ENCODE results near the gene ALG6.

The ALG6 gene
- total RNA-seq = 17.9 to 27.5 (median 21.9) reads per million in 4 experiments

DNA sequence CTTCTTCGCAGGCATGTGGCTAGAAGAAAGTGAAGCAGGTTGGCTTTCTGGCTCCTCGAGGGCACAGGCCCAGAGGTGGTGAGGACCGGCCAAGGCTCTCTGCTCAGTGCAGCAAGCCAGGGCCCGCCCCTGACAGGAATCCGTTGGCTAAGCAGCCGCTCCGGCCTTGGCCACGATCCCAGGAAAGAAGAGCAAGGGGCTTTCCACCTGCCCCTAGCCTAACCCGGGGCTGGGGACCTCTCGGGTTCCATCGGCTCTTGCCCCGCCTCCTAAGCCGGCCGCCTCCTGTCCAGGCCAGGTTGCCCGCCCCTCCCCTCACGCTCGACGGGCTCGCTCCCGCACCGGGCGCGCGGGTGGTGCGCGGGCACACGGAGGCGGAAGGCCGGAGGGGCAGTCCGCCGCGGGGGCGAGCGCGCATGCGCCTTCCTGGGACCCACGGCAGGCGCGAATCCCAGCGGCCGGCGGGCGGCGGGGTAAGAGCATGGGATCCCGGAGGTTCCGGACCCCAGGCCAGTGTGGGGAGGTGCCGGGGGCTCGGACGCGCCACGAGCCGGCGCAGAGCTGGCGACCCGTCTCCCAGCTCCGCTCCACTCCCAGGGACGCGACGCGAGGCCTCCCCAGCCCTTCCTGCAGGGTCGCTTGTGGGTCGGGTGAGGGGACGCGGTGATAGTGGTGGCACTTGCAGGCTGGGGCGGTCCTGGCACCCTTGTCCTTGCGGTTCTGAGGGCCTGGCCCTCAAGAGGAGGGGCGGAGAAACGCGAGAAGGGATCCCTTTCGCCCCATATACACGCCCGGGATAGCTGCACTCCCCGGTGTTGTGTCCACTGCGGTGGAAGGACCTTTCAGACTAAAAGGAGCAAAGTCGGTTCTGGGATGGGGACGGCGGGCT is at the start of gene ALG6:
TSS of gene ALG6 (plus strand) at position 413 of the 889 bp plus-strand sequence. CDS start 3,351 bp downstream, outside the sequence.
- peak; percentile 82 for DNase-seq

DNA sequence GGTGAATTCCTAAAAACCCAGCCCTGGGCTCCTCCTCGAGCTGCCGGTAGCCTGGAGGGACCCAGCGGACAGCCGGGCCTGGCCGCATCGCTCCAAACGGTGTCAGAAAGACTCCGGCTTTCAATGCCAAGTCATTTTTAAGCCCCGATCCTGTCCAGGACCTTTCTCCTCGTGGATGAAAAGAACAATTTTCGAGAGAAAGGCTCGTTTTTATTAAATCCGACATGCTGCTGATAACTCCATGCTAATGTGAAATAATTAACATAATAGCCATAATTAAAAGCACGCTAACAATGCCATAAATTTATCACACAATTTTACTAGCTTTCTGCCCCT is 49.6 kb upstream of the ALG6 start:
- no peak for DNase-seq

DNA sequence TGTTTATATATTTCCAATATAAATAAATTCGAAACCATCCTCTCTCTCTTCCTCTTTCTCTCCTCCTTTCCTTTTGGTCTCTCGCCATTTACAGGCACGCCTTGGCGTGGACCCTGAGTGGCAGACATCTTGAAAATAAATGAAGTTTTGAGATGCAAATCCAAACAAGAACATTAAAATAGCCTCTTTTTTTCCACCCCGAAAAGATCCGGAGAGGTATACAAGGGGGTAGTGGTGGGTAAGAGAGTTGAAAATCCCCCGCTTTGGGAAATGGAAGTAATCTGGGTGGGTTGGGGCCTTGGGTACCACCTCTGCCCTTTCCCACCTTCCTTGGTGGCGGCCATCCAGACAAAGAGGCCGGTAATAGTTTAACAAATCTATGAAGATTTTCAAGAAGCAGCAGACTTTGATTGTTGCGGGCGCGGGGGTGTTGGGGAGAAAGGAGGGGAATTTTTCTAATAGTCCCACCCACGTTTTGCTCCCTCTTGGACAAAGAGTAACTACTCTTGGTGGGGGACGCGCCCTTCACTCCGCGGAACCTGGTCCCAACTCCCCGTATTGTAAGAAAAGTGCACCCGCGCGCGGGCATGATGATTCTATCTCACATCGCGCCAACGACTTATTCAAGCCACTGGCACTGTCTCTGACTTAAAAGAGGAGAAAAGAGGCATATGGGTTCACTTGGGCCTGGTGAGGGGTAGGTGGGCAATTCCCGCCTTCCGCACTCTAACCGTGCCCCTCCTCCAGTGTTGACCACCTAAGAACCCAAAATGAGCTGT is 49.0 kb upstream of the ALG6 start:
- DNase-seq = no peak

DNA sequence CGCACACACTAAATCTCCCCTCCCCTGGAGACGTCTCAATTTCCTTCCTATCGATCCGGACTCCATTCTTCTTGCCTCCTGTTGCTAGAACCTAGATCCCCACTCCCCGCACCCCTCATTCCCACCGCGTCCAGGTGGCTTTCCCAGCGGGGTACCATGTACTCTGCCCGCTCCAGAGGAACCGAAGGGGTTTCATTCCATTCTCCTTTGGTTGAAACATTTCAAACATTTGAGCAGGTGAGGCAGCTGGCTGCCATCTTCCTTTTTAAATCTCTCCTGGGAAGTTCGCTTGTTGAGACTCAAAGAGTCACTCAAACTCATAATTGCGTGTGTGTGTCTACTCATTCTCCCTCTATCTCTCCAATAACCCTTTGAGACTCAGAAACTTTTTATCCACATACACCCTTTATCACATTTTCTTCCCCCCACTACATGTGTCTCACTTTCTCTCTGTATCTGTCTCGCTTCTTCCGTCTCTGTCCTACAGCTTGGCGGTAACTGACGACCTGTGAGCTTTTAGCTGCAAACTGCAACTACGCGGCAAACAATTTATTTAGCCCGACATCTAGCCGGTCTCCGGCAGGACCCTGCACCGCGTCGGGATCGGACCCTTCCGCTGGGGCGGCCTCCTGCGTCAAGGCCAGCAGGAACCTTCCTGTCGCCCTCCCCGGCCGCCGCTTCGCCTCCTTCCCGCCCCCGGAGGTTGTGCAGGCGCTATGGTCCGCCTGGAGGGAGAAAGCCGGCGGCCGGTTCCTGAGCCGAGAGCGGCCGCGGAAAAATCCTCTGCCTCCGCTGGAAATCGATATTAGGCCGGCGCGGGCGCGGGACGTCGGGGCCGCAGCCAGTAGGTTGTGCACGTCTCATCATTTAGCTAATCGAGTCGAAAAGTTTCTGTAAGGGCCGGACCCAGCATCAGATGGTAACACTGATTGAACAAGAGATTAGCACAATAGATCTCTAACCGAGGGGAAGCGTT is 48.1 kb upstream of the ALG6 start:
- no peak for DNase-seq

DNA sequence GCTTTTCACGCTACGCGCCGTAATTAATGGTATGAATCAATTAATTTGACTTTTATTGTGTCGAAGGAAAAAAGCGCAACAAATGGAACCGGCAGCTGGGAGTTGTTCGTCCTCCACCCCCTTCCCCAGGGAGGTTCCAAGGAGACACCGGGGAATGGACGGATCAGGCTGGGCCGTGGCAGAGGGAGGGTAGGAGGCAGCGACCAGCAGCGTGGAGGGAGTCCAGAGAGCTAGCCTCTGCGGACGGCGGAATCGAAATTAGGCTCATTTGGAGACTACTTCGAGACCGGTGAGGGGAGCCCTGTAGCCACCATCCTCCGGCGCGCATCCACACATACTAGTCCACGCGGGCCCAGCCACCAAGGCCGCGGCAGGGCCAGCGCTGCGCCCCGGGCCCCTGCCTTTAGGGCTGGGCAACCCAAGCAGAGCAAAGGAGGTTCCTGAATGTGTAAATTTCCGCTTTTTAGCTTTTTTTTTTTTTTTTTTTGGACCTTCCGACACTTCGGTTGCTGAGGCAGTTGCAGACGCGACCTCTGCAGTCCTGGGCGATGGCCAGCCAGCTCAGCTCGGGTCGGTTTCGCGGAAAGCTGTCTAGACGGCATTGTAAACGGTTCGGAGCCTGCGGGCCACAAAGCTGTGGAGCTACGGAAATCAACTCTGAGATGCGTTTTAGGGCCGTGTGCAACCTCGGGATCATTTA is 47.3 kb upstream of the ALG6 start:
- no peak for DNase-seq

DNA sequence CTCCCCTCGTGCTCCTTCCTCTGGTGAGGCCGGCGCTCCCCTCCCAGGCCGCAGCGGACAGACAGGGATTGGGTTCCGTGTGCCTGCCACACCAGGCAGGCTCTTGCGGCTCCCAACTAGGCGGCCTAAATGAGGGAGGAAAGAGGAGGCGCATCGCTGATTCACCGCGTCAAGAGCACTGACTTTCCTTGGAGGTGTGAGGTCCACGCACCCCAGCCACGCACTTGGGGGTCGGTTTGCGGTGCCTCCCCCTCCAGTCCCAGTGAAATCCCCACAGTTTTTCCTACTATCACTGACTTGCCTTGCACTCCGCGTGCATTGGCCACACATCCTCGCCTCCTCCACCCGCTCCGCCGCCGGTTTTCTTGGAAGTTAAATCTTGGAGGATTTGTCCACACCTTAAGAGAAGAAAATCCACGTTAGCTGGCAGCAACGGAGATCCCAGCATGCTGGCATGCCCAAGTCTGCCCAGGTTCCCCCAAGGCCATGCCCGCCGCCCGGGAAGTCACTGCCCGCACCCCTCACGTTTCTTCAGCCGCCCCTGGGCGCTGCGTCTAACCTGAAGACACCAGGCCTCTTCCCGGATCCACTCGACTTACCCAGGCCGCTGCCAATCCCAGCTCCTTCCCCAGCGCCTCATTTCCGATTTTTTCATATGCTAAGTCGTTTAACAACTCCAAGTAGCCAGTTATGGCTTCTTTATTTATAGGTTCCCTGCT is 46.2 kb upstream of the ALG6 start:
- no peak for DNase-seq

DNA sequence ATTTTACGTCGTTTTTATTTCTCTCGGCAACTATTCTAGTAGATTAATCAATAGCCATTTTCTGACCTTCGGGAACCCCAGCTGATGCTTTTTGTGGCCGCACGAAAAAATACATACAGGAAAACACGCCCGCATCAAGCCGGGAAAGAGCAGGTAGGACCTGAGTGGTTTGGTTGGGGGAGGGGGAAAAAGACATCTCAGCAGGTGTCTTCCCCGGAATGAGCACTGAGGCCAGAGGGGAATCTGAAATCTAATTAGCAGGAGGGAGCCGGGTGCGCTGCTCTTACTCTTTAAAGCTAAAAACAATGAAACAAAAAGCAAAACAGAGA is 45.7 kb upstream of the ALG6 start:
- DNase-seq = no peak

DNA sequence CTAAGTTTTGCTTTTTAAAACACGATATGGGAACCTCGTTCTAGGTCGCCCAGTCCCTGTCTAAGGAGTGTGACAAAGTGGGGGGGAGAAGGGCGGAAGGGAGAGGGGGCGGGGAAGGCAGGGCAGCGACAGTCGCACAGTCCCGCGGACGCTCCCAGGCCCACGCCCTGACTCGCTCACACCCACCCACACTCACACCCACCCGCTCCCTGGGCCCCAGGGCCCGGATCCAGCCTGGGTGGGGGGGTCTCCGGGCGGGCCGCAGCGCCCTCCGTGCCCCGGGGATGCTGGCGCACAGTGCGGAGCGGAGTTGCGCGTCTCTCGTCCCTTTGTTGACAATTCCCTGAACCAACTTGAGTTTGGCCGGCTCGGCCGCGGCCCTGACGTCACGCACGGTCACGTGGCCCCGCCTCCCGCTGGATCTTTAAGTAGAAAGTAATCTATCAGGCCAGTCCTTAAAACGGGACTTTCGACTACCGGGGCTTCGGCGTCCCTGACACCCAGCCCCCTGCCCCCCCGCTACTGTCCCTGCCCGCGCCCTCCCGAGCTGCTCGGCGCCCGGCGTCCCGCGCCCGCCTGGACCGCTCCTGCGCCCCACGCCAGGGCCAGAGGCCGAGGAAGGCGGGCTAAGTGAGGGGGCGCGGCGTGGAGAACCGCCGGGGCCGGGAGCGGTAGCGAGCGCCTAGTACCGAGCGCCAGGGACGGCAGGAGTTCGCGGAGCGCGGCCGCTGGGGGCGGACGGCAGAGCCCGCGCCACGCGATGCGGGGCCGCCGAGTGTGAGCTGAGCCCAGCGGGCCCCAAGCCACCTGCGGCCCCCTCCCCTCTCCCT is 45.1 kb upstream of the ALG6 start, which contains the start of gene FOXD3:
TSS of gene FOXD3 (plus strand) at position 454 of the 830 bp plus-strand sequence. CDS start 492 bp downstream, outside the sequence.
- no peak for DNase-seq

DNA sequence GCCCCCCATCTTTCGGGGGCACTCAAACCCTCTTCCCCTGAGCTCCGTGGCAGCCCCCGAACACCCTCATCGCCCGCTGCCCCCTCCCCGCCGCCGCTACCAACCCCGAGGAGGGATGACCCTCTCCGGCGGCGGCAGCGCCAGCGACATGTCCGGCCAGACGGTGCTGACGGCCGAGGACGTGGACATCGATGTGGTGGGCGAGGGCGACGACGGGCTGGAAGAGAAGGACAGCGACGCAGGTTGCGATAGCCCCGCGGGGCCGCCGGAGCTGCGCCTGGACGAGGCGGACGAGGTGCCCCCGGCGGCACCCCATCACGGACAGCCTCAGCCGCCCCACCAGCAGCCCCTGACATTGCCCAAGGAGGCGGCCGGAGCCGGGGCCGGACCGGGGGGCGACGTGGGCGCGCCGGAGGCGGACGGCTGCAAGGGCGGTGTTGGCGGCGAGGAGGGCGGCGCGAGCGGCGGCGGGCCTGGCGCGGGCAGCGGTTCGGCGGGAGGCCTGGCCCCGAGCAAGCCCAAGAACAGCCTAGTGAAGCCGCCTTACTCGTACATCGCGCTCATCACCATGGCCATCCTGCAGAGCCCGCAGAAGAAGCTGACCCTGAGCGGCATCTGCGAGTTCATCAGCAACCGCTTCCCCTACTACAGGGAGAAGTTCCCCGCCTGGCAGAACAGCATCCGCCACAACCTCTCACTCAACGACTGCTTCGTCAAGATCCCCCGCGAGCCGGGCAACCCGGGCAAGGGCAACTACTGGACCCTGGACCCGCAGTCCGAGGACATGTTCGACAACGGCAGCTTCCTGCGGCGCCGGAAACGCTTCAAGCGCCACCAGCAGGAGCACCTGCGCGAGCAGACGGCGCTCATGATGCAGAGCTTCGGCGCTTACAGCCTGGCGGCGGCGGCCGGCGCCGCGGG is 44.2 kb upstream of the ALG6 start:
- DNase-seq = no peak

DNA sequence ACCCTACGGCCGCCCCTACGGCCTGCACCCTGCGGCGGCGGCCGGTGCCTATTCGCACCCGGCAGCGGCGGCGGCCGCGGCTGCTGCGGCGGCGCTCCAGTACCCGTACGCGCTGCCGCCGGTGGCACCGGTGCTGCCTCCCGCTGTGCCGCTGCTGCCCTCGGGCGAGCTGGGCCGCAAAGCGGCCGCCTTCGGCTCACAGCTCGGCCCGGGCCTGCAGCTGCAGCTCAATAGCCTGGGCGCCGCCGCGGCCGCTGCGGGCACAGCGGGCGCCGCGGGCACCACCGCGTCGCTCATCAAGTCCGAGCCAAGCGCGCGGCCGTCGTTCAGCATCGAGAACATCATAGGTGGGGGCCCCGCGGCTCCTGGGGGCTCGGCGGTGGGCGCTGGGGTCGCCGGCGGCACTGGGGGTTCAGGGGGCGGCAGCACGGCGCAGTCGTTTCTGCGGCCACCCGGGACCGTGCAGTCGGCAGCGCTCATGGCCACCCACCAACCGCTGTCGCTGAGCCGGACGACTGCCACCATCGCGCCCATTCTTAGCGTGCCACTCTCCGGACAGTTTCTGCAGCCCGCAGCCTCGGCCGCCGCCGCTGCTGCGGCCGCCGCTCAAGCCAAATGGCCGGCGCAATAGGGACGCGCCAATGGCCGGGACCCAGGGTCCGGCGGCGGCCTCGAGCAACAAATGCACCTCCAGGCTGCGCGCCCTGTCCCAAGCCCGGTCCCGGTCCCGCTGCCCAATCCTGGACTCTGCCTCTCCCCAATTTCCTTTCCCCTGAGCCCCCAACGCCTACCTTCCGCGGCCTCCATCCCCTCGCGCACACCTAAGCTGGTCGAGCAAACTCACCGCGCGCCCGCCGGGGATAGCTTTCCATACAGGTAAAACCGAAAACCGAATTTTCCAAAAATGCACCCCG is 43.3 kb upstream of the ALG6 start:
- DNase-seq = no peak

DNA sequence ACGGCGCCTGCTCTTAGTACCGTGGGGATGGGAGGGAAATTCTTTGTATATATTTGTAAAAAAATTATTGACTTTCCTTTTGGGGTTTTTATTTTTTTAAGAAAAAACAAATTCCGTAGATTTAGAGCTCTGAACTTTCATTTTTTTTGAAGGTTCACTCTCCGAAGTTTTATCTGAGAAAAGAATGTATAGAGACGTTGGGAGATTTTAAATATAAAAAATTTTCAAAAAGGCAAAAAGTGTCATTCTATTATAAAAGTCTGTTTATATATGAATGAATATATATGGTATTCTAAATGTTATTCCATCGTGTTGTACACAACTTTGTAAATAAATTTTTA is 42.7 kb upstream of the ALG6 start:
- DNase-seq = no peak

DNA sequence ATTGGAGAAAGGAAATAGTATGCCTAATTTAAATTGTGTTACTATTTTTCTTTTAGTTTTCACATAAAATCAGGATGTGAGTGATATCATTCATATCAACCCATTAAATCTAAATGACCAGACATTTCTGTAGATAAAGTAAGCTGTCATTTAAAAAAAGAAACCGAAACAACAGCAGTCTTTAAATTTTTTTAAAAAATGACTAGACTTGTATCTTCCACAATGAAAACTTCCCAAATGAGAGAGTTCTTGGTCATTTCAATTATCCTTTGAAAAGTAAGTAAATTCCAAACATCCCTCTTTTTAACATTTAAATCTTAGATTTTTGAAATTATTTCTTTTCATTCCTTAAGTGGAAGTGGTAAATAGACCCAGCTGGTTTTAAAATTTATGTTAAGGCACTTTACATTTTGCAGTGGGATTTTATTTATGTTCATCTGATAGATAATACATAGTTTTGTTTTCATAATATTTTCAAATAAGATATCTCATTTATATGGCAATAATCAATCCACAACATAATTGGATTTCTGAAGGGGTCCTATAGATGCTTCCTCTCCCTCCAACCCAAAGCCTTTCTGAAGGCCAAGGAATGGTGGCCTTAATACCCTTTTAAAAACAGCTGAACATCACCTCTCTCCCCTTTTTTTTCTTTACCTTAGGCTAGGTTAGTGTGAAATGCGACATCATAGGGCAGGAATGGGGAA is 42.0 kb upstream of the ALG6 start:
- no peak for DNase-seq

DNA sequence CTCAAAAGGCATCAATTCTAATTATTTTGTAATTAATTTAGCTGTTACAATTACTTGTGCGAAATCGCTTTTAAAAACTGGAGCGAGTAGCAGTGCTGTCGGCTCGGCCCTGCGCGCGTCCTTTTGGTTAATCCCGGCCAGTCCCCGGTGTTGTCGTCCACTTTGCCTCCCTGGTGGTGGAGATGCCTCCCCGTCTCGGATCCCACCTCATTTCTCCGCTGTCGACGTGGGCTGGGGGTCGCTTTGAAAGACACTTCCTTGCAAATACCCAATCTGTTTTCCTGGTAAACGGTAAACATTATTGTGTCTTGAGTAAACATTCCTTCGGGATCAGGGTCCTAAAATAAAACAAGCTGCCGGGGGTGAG is 41.3 kb upstream of the ALG6 start:
- no peak for DNase-seq

DNA sequence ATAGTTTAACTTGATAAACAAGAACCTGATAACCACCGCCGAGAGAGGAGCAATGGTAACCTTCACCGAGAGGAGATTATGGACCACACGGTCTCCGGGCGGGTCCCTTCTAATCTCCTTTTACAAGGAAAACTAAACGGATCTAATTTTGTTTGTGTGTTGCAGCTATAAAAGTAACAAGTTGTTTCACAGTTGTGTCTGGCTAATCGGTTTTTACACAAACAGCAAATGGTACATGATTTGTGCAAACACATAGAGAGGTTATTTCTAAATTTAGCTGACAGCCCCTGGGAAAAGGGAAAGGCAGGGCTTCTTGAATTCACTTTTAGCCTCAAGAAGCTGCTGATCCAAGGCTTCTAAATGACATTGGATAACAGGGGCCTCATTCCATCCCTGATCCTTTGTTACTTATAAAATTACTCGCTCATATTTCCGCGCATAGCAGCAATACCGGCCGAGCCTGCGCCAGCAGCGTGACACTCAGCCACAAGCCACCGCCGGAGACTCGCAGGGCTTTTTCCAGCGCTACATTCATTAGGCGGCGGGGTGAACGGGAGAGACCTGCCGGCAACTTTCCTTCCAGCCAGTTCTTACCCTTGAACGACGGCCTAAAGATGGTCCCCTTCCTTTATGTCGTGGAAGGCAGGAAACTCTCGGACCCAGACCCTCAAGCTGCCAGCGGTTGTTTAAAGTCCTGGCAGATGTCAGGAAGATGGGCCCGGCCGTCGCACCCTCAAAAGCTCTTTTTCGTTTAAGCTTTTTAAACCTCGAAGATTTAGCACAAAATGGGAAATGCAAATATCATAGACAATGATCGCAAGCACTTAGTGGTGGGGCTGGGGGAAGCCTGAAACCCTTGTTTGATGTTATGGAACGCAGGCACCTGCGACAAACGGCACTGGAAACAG is 40.7 kb upstream of the ALG6 start:
- no peak for DNase-seq

DNA sequence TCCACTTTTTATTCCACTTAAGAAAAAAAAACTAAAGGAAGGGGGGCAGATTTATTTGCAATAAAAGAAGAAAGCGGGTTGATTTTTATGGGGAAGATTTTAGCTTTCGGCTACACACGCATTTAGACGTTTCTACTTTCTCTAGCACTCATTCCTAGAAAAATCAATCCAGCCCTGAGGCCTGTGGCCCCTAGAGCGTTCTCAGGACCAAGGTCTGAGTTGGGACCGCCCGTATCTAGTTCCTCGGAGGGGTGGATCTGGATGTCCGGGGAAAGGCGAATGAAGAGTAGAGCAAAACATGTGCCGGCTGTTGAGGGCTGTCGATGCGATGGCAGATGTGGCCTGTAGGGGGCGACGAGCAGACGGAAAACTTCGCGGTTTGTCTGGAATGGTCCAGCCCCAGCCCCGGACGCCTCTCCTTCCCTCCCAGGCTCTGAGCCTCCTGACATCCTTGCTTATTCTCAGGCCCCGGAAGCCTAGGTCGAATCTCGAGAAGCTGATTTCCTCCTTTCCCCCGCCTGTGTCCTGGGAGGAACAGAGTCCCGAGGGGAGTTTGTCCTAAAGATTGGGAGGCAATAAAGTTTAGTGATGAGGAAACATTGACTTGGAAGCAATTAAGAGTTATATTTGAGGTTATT is 39.9 kb upstream of the ALG6 start:
- no peak for DNase-seq

DNA sequence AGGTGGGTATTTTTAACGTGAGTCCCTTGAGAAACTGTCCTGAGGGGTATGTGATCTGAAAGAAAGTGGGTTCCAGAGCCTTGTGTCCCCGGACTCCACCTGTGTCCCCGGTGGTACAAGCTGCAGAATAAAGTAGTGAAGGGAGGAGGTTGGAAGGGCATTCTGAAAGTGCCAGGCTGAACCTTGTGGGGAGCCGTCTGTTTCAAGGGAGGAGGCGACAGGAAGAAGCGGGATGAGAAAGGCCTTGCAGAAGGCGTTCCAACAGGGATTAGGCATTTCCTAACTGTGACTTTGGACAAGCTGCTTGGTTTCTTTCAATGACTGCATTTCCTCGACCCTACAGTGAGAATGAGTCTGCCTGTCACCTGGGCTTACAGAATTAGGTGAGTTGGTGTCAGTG is 39.3 kb upstream of the ALG6 start:
- DNase-seq = no peak
